Large intestine (tissue), 3 donors: Measurements from ENCODE around the gene TMEM204. TPM values are rescaled to one million over a fixed set of nuclear protein-coding genes. Genes with fewer than 3 reads are reported as not detected.
"Not testable (repeated sequence)": the region's sequence is repeated elsewhere in the genome, so short reads cannot be mapped to it uniquely, and the experiment has no call there.

Experiments
- DNase-seq, 2 donors: peaks; one replicate each; pipeline versions ENCODE4 v3.0.0 to v3.0.0-alpha.2; 2013
- H3K27ac ChIP-seq: one replicate; pipeline ENCODE4 v1.5.1; 2013; ENCODE audit warnings: low read length
- H3K27me3 ChIP-seq: 2 replicates; pipeline ENCODE4 v1.6.1; 2013; ENCODE audit warnings: low read length; ENCODE audit not compliant: control insufficient read depth, insufficient read depth
- H3K36me3 ChIP-seq: 2 replicates; pipeline ENCODE4 v1.6.1; 2013; ENCODE audit warnings: low read length; ENCODE audit not compliant: control insufficient read depth, insufficient read depth
- H3K4me1 ChIP-seq: one replicate; pipeline ENCODE4 v1.6.1; 2013; ENCODE audit warnings: low read length; ENCODE audit not compliant: control insufficient read depth, insufficient read depth
- H3K4me3 ChIP-seq: one replicate; pipeline ENCODE4 v1.5.1; 2013; ENCODE audit warnings: low read length
- H3K9me3 ChIP-seq: one replicate; pipeline ENCODE4 v1.6.1; 2013; ENCODE audit warnings: mild to moderate bottlenecking, low read depth, low read length, moderate library complexity; ENCODE audit not compliant: control insufficient read depth
- WGBS: methylation state at CpG from one replicate; pipeline ENCODE4 v1.1.5; 2013; ENCODE audit warnings: low lambda C conversion rate; ENCODE audit not compliant: insufficient coverage; 5-methylcytosine and 5-hydroxymethylcytosine counted together
- polyA plus RNA-seq: library from polyadenylated mRNA; unstranded; fragments of 120-200 nt; gene quantifications from one replicate; pipeline ENCODE4 v1.2.1, GENCODE V29; 2013

The TMEM204 gene
- polyA plus RNA-seq, 1 donor, result 9.4 TPM

GRCh38 chr16:1590930-1591705 lies 57.7 kb downstream of the TMEM204 start:
- WGBS, result 100% methylated on average over 1 of the region's 23 CpGs
- no peak overlapping the region for H3K27ac ChIP-seq
- peaks cover 30% of the 10 kb centered on the region for H3K36me3 ChIP-seq

GRCh38 chr16:1592446-1592845 lies 59.0 kb downstream of the TMEM204 start:
- Histone ChIP-seq H3K9me3 (no peaks in the 10 kb centered on the region), H3K36me3 (peaks cover 26% of the 10 kb centered on the region), H3K27ac (no peak overlapping the region), H3K4me1 (no peaks in the 10 kb centered on the region), H3K4me3 (no peak overlapping the region), H3K27me3 (no peaks in the 10 kb centered on the region)
- no CpG with 5 or more reads among the region's 16 CpGs for WGBS
- no peak for DNase-seq

More at GRCh38 chr16:1590930-1591705, 57.7 kb downstream of the TMEM204 start:
- Histone ChIP-seq H3K27me3 (no peaks in the 10 kb centered on the region), H3K9me3 (no peaks in the 10 kb centered on the region), H3K4me3 (no peak overlapping the region), H3K4me1 (no peaks in the 10 kb centered on the region)
- DNase-seq, result no peak

- not testable (repeated sequence) for H3K27me3 ChIP-seq, H3K4me3 ChIP-seq, H3K27ac ChIP-seq, H3K9me3 ChIP-seq, H3K4me1 ChIP-seq, DNase-seq
- 100% methylated on average over 1 of the region's 5 CpGs for WGBS
- peaks cover 12% of the 10 kb centered on the region for H3K36me3 ChIP-seq
These were observed 62.0 kb downstream of the TMEM204 start for GRCh38 chr16:1595511-1595910.

- DNase-seq, result no peak
- Histone ChIP-seq H3K27me3 (no peaks in the 10 kb centered on the region), H3K36me3 (peaks cover 11% of the 10 kb centered on the region), H3K27ac (no peak overlapping the region), H3K9me3 (peaks cover 3% of the 10 kb centered on the region), H3K4me1 (no peaks in the 10 kb centered on the region), H3K4me3 (no peak overlapping the region)
- WGBS, result 95% methylated on average over 3 of the region's 12 CpGs
These were observed 63.0 kb downstream of the TMEM204 start for GRCh38 chr16:1596516-1596915.

- no peak for DNase-seq
- no peaks in the 10 kb centered on the region for H3K27me3 ChIP-seq
- no peaks in the 10 kb centered on the region for H3K4me1 ChIP-seq
- H3K9me3 ChIP-seq, result peaks cover 3% of the 10 kb centered on the region
- no peak overlapping the region for H3K4me3 ChIP-seq
- no peak overlapping the region for H3K27ac ChIP-seq
- WGBS, result no CpG with 5 or more reads among the region's 13 CpGs
- H3K36me3 ChIP-seq, result peaks cover 8% of the 10 kb centered on the region
These were observed 63.7 kb downstream of the TMEM204 start for GRCh38 chr16:1597154-1597553.

GRCh38 chr16:1601031-1601430 lies 67.6 kb downstream of the TMEM204 start:
- H3K4me3 ChIP-seq, result no peak overlapping the region
- WGBS, result 90% methylated on average over 2 of the region's 7 CpGs
- no peaks in the 10 kb centered on the region for H3K4me1 ChIP-seq
- H3K27ac ChIP-seq, result no peak overlapping the region
- H3K27me3 ChIP-seq, result no peaks in the 10 kb centered on the region
- H3K9me3 ChIP-seq, result peaks cover 3% of the 10 kb centered on the region
- H3K36me3 ChIP-seq, result peaks cover 11% of the 10 kb centered on the region
- no peak for DNase-seq

- DNase-seq, result no peak
- 100% methylated on average over 2 of the region's 6 CpGs for WGBS
- H3K27ac ChIP-seq, result no peak overlapping the region
- H3K4me1 ChIP-seq, result no peaks in the 10 kb centered on the region
- peaks cover 3% of the 10 kb centered on the region for H3K9me3 ChIP-seq
- H3K27me3 ChIP-seq, result no peaks in the 10 kb centered on the region
- peaks cover 14% of the 10 kb centered on the region for H3K36me3 ChIP-seq
- H3K4me3 ChIP-seq, result no peak overlapping the region
These were observed 68.0 kb downstream of the TMEM204 start for GRCh38 chr16:1601489-1601888.

GRCh38 chr16:1602285-1602684 lies 68.8 kb downstream of the TMEM204 start:
- Histone ChIP-seq H3K27me3 (no peaks in the 10 kb centered on the region), H3K9me3 (peaks cover 3% of the 10 kb centered on the region), H3K4me3 (no peak overlapping the region), H3K4me1 (no peaks in the 10 kb centered on the region), H3K27ac (no peak overlapping the region), H3K36me3 (peaks cover 16% of the 10 kb centered on the region)
- no CpG with 5 or more reads among the region's 20 CpGs for WGBS
- DNase-seq, result no peak

Other genes with a start within 250 kb of the TMEM204 start
- 130 TPM for gene UBE2I, start 224.0 kb upstream of the TMEM204 start, polyA plus RNA-seq
- gene BAIAP3, start 200.0 kb upstream of the TMEM204 start, polyA plus RNA-seq, result 8.1 TPM
- 40.0 TPM for gene TSR3, start 181.8 kb upstream of the TMEM204 start, polyA plus RNA-seq
- 68.3 TPM for gene GNPTG, start 181.7 kb upstream of the TMEM204 start, polyA plus RNA-seq
- 21.9 TPM for gene UNKL, start 119.0 kb upstream of the TMEM204 start, polyA plus RNA-seq
- 18.5 TPM for gene UQCC4, start 112.9 kb upstream of the TMEM204 start, polyA plus RNA-seq
- gene PERCC1, start 102.6 kb upstream of the TMEM204 start, polyA plus RNA-seq, result 1.3 TPM
- 2.9 TPM for gene CCDC154, start 89.1 kb upstream of the TMEM204 start, polyA plus RNA-seq
- gene CLCN7, start 58.6 kb upstream of the TMEM204 start, polyA plus RNA-seq, result 93.6 TPM
- gene PTX4, start 44.7 kb upstream of the TMEM204 start, polyA plus RNA-seq, result 0.19 TPM
- gene TELO2, start 40.3 kb upstream of the TMEM204 start, polyA plus RNA-seq, result 50.1 TPM
- gene IFT140, start 78.4 kb downstream of the TMEM204 start, polyA plus RNA-seq, result 14.2 TPM
- 22.0 TPM for gene CRAMP1, start 78.7 kb downstream of the TMEM204 start, polyA plus RNA-seq
- 52.2 TPM for gene JPT2, start 144.6 kb downstream of the TMEM204 start, polyA plus RNA-seq
- gene MAPK8IP3, start 172.5 kb downstream of the TMEM204 start, polyA plus RNA-seq, result 67.8 TPM
- 57.7 TPM for gene NME3, start 237.9 kb downstream of the TMEM204 start, polyA plus RNA-seq
- gene EME2, start 239.1 kb downstream of the TMEM204 start, polyA plus RNA-seq, result 12.2 TPM
- 82.8 TPM for gene MRPS34, start 239.5 kb downstream of the TMEM204 start, polyA plus RNA-seq
- 36.5 TPM for gene SPSB3, start 248.9 kb downstream of the TMEM204 start, polyA plus RNA-seq
- gene NUBP2, start 249.3 kb downstream of the TMEM204 start, polyA plus RNA-seq, result 39.4 TPM